ENCODE data around the gene C11orf21. TPM values are rescaled to one million over a fixed set of nuclear protein-coding genes. Genes with fewer than 3 reads are reported as not detected.

Gene C11orf21
- total and polyA plus RNA-seq, 5 experiments from 2014 or later = 13.6 to 115 (median 20.2) TPM

GRCh38 chr11:2313051-2313951, 11.6 kb upstream of the C11orf21 start:
- Mint-ChIP-seq H3K9me3 (no peaks in the 10 kb centered on the region), H3K27ac (peak overlapping the region in 7 of 10 donors; percentile 37 to 90 (median 82)), H3K27me3 (no peaks in the 10 kb centered on the region), H3K4me3 (peak overlapping the region in 1 of 10 donors; percentile 33), H3K36me3 (peaks cover 0 to 7% (median 0%) of the 10 kb centered on the region in 3 donors), H3K4me1 (peaks cover 22 to 60% (median 39%) of the 10 kb centered on the region in 4 donors)
- ATAC-seq = no peak
- POLR2A ChIA-PET = interaction anchor here (0.6 to 2.6 kb wide), 5 partner anchors 8 to 768 kb away, joined by 3 to 19 read pairs (median 5); partner anchors contain the start of genes C11orf21 and TSPAN32
- DNase-seq = peak in 1 of 10 donors; percentile 11

GRCh38 chr11:2312232-2313042, 10.7 kb upstream of the C11orf21 start:
- no peak for ATAC-seq
- H3K27me3 Mint-ChIP-seq = no peaks in the 10 kb centered on the region
- H3K9me3 Mint-ChIP-seq = no peaks in the 10 kb centered on the region
- H3K27ac Mint-ChIP-seq = peak overlapping the region in 8 of 10 donors; percentile 69 to 90 (median 82)
- H3K4me1 Mint-ChIP-seq = peaks cover 24 to 59% (median 37%) of the 10 kb centered on the region in 4 donors
- peaks cover 0 to 8% (median 0%) of the 10 kb centered on the region in 3 donors for H3K36me3 Mint-ChIP-seq
- DNase-seq = no peak
- POLR2A ChIA-PET = interaction anchor here (0.6 to 4.1 kb wide), 8 partner anchors 8 to 13 kb away, joined by 3 to 31 read pairs (median 10); partner anchors contain the start of genes C11orf21 and TSPAN32
- peak overlapping the region in 2 of 10 donors; percentile 7 to 47 for H3K4me3 Mint-ChIP-seq

- Mint-ChIP-seq H3K4me3 (no peak overlapping the region), H3K4me1 (peaks cover 17 to 59% (median 35%) of the 10 kb centered on the region in 4 donors)
- POLR2A ChIA-PET = interaction anchor here (0.6 to 9.5 kb wide), 7 partner anchors 7 to 46 kb away, joined by 3 to 112 read pairs (median 5); partner anchors contain the start of genes C11orf21 and TSPAN32
These were observed 9.8 kb upstream of the C11orf21 start for GRCh38 chr11:2311353-2312133.

GRCh38 chr11:2310786-2311352, 9.2 kb upstream of the C11orf21 start:
- Mint-ChIP-seq H3K27ac (peak overlapping the region in 2 of 10 donors; percentile 14 to 84), H3K4me1 (peaks cover 22 to 62% (median 38%) of the 10 kb centered on the region in 4 donors), H3K27me3 (no peaks in the 10 kb centered on the region), H3K9me3 (no peaks in the 10 kb centered on the region), H3K36me3 (peaks cover 0 to 5% (median 2%) of the 10 kb centered on the region in 3 donors), H3K4me3 (no peak overlapping the region)
- DNase-seq (no peak), ATAC-seq (no peak)
- POLR2A ChIA-PET = interaction anchor here (1.0 to 9.5 kb wide), 6 partner anchors 8 to 90 kb away, joined by 3 to 112 read pairs (median 11); partner anchors contain the start of genes C11orf21, TSPAN32 and TSSC4

More at GRCh38 chr11:2311353-2312133, 9.8 kb upstream of the C11orf21 start:
- peak overlapping the region in 8 of 10 donors; percentile 33 to 84 (median 75) for H3K27ac Mint-ChIP-seq
- H3K9me3 Mint-ChIP-seq = no peaks in the 10 kb centered on the region
- peaks cover 0 to 5% (median 0%) of the 10 kb centered on the region in 3 donors for H3K36me3 Mint-ChIP-seq
- DNase-seq = no peak
- peak in 1 of 2 donors; percentile 12 for ATAC-seq
- no peaks in the 10 kb centered on the region for H3K27me3 Mint-ChIP-seq

DNA sequence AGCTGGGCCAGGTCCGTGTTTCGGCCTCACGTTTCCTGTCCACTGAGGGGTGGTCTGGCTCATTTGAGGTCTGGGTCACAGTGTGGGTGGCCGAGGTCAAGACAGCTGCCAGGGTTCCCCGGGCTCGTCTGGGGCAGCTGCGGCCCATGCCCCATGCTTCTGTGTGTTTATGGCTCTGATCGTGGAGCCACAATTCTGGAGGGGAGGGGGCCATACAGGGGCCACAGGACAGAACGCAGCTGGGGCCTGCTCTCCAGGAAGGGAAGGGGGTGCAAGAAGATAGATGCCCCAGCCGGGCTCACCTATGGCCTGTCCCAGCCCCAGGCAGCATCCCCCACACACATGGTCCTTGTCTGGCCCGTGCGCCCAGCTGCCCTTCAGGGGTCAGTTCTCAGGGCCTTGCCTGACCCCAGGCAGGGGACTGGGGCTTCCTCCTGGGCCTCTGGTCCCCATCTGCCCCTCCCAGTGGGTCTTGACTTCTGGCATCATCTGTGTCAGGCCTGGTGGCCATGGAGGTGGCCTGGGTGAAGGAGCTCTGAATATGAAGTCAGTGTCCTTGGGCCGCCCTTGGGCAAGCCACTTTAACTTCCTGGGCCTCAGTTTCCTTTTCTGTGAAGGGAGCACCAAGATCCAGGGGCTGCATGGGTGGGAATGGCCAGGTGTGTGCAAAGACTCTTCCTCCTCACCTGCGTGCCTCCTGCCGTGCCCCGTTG, 8.5 kb upstream of the C11orf21 start:
- Mint-ChIP-seq H3K9me3 (no peaks in the 10 kb centered on the region), H3K27me3 (no peaks in the 10 kb centered on the region), H3K27ac (peak overlapping the region in 6 of 10 donors; percentile 35 to 85 (median 57)), H3K36me3 (peaks cover 0 to 5% (median 2%) of the 10 kb centered on the region in 3 donors), H3K4me3 (no peak overlapping the region), H3K4me1 (peaks cover 26 to 67% (median 42%) of the 10 kb centered on the region in 4 donors)
- ATAC-seq (no peak), DNase-seq (no peak)
- POLR2A ChIA-PET = interaction anchor here (0.6 to 9.5 kb wide), 7 partner anchors 8 to 93 kb away, joined by 3 to 112 read pairs (median 8); partner anchors contain the start of genes C11orf21, TSPAN32 and TSSC4

DNA sequence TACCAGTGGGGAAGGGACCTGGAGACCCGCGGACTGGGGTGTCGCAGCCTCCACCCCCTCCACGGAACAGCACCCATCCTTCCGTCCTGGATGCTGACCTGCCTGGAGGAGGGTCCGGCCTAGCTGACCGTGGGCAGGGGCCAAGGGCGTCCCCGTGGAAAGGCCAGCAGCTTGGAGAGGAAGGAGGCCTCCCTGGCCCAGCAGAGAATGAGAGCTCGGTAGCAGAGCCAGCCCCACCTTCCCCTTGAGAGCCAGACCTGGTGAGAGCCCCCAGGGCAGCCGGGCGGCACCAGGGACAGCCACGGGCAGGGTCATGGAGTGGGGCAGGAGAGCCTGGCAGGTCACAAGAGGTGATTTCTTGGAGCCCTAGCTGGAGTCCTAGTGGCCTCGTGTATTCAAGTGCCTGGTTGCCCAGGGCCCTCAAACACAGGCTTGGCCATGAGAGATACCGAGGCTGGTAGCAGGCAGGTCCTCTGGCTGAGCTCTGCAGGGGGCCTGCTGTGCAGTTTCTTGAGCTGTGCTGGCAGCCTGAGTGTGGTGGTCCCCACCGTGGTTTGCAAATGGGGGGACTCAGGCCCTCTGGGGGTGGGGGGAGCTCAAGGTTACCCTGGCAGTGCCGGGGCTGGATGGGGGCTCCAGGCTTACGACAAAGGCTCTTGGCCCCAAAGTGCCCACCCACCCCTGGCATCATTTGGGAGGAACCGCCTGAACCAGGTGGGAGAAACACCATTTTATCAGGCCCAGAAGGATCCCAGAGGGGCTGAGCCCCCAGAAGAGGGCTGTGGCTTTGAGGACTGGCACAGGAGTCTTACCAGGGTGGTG, 7.7 kb upstream of the C11orf21 start:
- Mint-ChIP-seq H3K9me3 (no peaks in the 10 kb centered on the region), H3K4me1 (peaks cover 28 to 67% (median 45%) of the 10 kb centered on the region in 4 donors), H3K27ac (peak overlapping the region in 6 of 10 donors; percentile 9 to 72 (median 44)), H3K27me3 (no peaks in the 10 kb centered on the region), H3K4me3 (no peak overlapping the region), H3K36me3 (peaks cover 0 to 5% (median 2%) of the 10 kb centered on the region in 3 donors)
- DNase-seq (no peak), ATAC-seq (no peak)
- POLR2A ChIA-PET = interaction anchor here (0.6 to 9.5 kb wide), 6 partner anchors 7 to 94 kb away, joined by 3 to 112 read pairs (median 11); partner anchors contain the start of genes C11orf21, TSPAN32 and TSSC4

- ATAC-seq = no peak
- H3K27ac Mint-ChIP-seq = peak overlapping the region in 1 of 10 donors; percentile 69
- no peak for DNase-seq
- no peaks in the 10 kb centered on the region for H3K9me3 Mint-ChIP-seq
- POLR2A ChIA-PET = interaction anchor here (1.4 to 9.5 kb wide), 4 partner anchors 10 to 95 kb away, joined by 3 to 112 read pairs (median 20); partner anchors contain the start of gene TSSC4
- H3K4me3 Mint-ChIP-seq = no peak overlapping the region
- H3K4me1 Mint-ChIP-seq = peaks cover 30 to 72% (median 49%) of the 10 kb centered on the region in 4 donors
- H3K27me3 Mint-ChIP-seq = no peaks in the 10 kb centered on the region
- H3K36me3 Mint-ChIP-seq = peaks cover 0 to 5% (median 2%) of the 10 kb centered on the region in 3 donors
These were observed 7.0 kb upstream of the C11orf21 start for GRCh38 chr11:2308713-2309112.

GRCh38 chr11:2307501-2308331, 6.0 kb upstream of the C11orf21 start:
- no peaks in the 10 kb centered on the region for H3K9me3 Mint-ChIP-seq
- H3K4me1 Mint-ChIP-seq = peaks cover 26 to 69% (median 48%) of the 10 kb centered on the region in 4 donors
- H3K36me3 Mint-ChIP-seq = peaks cover 0 to 5% (median 2%) of the 10 kb centered on the region in 3 donors
- ATAC-seq = no peak
- POLR2A ChIA-PET = interaction anchor here (1.3 to 10.9 kb wide), 7 partner anchors 9 to 112 kb away, joined by 4 to 113 read pairs (median 31); partner anchors contain the start of genes CD81 and TSSC4
- peak overlapping the region in 8 of 10 donors; percentile 29 to 92 (median 66) for H3K27ac Mint-ChIP-seq
- no peaks in the 10 kb centered on the region for H3K27me3 Mint-ChIP-seq
- DNase-seq = peak in 1 of 10 donors; percentile 7
- H3K4me3 Mint-ChIP-seq = peak overlapping the region in 6 of 10 donors; percentile 9 to 98 (median 52)

GRCh38 chr11:2306877-2307500, 5.3 kb upstream of the C11orf21 start:
- H3K27ac Mint-ChIP-seq = peak overlapping the region in 5 of 10 donors; percentile 56 to 98 (median 85)
- POLR2A ChIA-PET = interaction anchor here (0.6 to 10.9 kb wide), 8 partner anchors 10 to 326 kb away, joined by 3 to 113 read pairs (median 13); partner anchors contain the start of genes CD81 and TSSC4
- no peaks in the 10 kb centered on the region for H3K27me3 Mint-ChIP-seq
- no peak for ATAC-seq
- H3K4me3 Mint-ChIP-seq = peak overlapping the region in 6 of 10 donors; percentile 30 to 98 (median 80)
- no peaks in the 10 kb centered on the region for H3K9me3 Mint-ChIP-seq
- H3K4me1 Mint-ChIP-seq = peaks cover 28 to 68% (median 47%) of the 10 kb centered on the region in 4 donors
- H3K36me3 Mint-ChIP-seq = peaks cover 0 to 5% (median 2%) of the 10 kb centered on the region in 3 donors
- DNase-seq = peak in 1 of 10 donors; percentile 17
